HEK293 (cell line): ENCODE results near the gene TTLL1.

Experiments
- CTCF ChIA-PET: fragments of 350-600 bp; formaldehyde crosslinking; extraction: SDS; loops from one replicate; lab custom pipeline; 2021; ENCODE audit warnings: antibody characterized with exemption; lab: Yijun Ruan, JAX
- POLR2A ChIA-PET: fragments of 300-600 bp; formaldehyde crosslinking; extraction: SDS; loops from one replicate; lab custom pipeline; 2020; ENCODE audit warnings: antibody characterized with exemption, inconsistent platforms; lab: Yijun Ruan, JAX
- H3K27ac ChIP-seq: fragments of 200-500 bp; sonication (Bioruptor generic); 2 replicates; pipeline ENCODE4 v1.5.1; 2014; ENCODE audit warnings: low read depth, low read length, control low read depth, inconsistent platforms; ENCODE audit errors: extremely low read depth
- H3K36me3 ChIP-seq, 2 experiments: fragments of 200-500 bp in 1 of 2; sonication (Bioruptor generic) in 1 of 2; 1 replicate in 1 of 2; 2 replicates in 1 of 2; pipeline ENCODE4 v1.5.1; 2014 to 2017; ENCODE audit warnings: inconsistent platforms in 2 of 2, low read length in 2 of 2; ENCODE audit not compliant: control insufficient read depth in 2 of 2, insufficient read depth in 1 of 2
- H3K4me1 ChIP-seq: fragments of 200-500 bp; sonication (Bioruptor generic); 2 replicates; pipeline ENCODE4 v1.5.1; 2014; ENCODE audit warnings: mild to moderate bottlenecking, low read length, inconsistent platforms; ENCODE audit not compliant: control insufficient read depth, insufficient read depth
- H3K4me3 ChIP-seq: 2 replicates; pipeline ENCODE4 v1.5.1; 2011; ENCODE audit warnings: low read depth, mild to moderate bottlenecking, control low read depth, low read length, moderate library complexity
- H3K9me3 ChIP-seq: fragments of 200-500 bp; sonication (Bioruptor generic); 2 replicates; pipeline ENCODE4 v1.5.1; 2014; ENCODE audit warnings: low read depth, low read length, inconsistent platforms; ENCODE audit not compliant: control insufficient read depth, insufficient read depth
- ATF2 ChIP-seq: fragments of 450-650 bp; formaldehyde crosslinking; IDR thresholded peaks from 2 replicates; pipeline ENCODE4 v1.5.1; 2016; ENCODE audit warnings: missing biosample characterization, missing genetic modification characterization, low read depth
- EGR2 ChIP-seq: fragments of 450-650 bp; formaldehyde crosslinking; IDR thresholded peaks from 2 replicates; pipeline ENCODE4 v1.5.1; 2016; ENCODE audit warnings: low read depth, missing biosample characterization, missing genetic modification characterization
- GLIS1 ChIP-seq: fragments of 450-650 bp; formaldehyde crosslinking; IDR thresholded peaks from 2 replicates; pipeline ENCODE4 v1.5.1; 2016; ENCODE audit warnings: missing biosample characterization, missing genetic modification characterization
- HOXD13 ChIP-seq: sonication (generic); formaldehyde crosslinking; IDR thresholded peaks from 2 replicates; pipeline ENCODE4 v1.8.0; 2022; ENCODE audit warnings: missing genetic modification reagents, borderline replicate concordance
- KLF1 ChIP-seq: fragments of 450-650 bp; formaldehyde crosslinking; IDR thresholded peaks from 2 replicates; pipeline ENCODE4 v1.5.1; 2016; ENCODE audit warnings: missing biosample characterization, missing genetic modification characterization
- KLF17 ChIP-seq: fragments of 450-650 bp; formaldehyde crosslinking; IDR thresholded peaks from 2 replicates; pipeline ENCODE4 v1.5.1; 2016; ENCODE audit warnings: missing biosample characterization, missing genetic modification characterization
- KLF8 ChIP-seq: fragments of 450-650 bp; formaldehyde crosslinking; IDR thresholded peaks from 2 replicates; pipeline ENCODE4 v1.5.1; 2016; ENCODE audit warnings: missing biosample characterization, missing genetic modification characterization
- PRDM4 ChIP-seq: fragments of 450-650 bp; formaldehyde crosslinking; IDR thresholded peaks from 2 replicates; pipeline ENCODE4 v1.5.1; 2017; ENCODE audit warnings: missing biosample characterization, missing genetic modification characterization
- SCRT2 ChIP-seq: fragments of 450-650 bp; formaldehyde crosslinking; IDR thresholded peaks from 2 replicates; pipeline ENCODE4 v1.5.1; 2016; ENCODE audit warnings: missing biosample characterization, missing genetic modification characterization
- SP2 ChIP-seq: fragments of 450-650 bp; formaldehyde crosslinking; IDR thresholded peaks from 2 replicates; pipeline ENCODE4 v1.5.1; 2016; ENCODE audit warnings: missing biosample characterization, missing genetic modification characterization
- ZBTB21 ChIP-seq: fragments of 450-650 bp; formaldehyde crosslinking; IDR thresholded peaks from 2 replicates; pipeline ENCODE4 v1.5.1; 2017; ENCODE audit warnings: missing biosample characterization, missing genetic modification characterization
- ZFHX2 ChIP-seq: fragments of 450-650 bp; formaldehyde crosslinking; conservative IDR thresholded peaks from 2 replicates; pipeline ENCODE4 v1.5.1; 2016; ENCODE audit warnings: missing biosample characterization, missing genetic modification characterization
- ZFP69B ChIP-seq: fragments of 450-650 bp; formaldehyde crosslinking; IDR thresholded peaks from 2 replicates; pipeline ENCODE4 v1.5.1; 2016; ENCODE audit warnings: missing biosample characterization, missing genetic modification characterization
- ZIC2 ChIP-seq: fragments of 450-650 bp; formaldehyde crosslinking; IDR thresholded peaks from 2 replicates; pipeline ENCODE4 v1.5.1; 2016; ENCODE audit warnings: missing biosample characterization, missing genetic modification characterization
- ZNF138 ChIP-seq: fragments of 450-650 bp; formaldehyde crosslinking; IDR thresholded peaks from 2 replicates; pipeline ENCODE4 v1.5.1; 2016; ENCODE audit warnings: missing biosample characterization, missing genetic modification characterization, borderline replicate concordance
- ZNF18 ChIP-seq: fragments of 450-650 bp; formaldehyde crosslinking; IDR thresholded peaks from 2 replicates; pipeline ENCODE4 v1.5.1; 2016; ENCODE audit warnings: missing biosample characterization, missing genetic modification characterization
- ZNF2 ChIP-seq: fragments of 450-650 bp; formaldehyde crosslinking; IDR thresholded peaks from 2 replicates; pipeline ENCODE4 v1.5.1; 2016; ENCODE audit warnings: missing biosample characterization, missing genetic modification characterization
- ZNF23 ChIP-seq: fragments of 450-650 bp; formaldehyde crosslinking; IDR thresholded peaks from 2 replicates; pipeline ENCODE4 v1.5.1; 2016; ENCODE audit warnings: missing biosample characterization, missing genetic modification characterization, borderline replicate concordance
- ZNF341 ChIP-seq: fragments of 450-650 bp; formaldehyde crosslinking; IDR thresholded peaks from 2 replicates; pipeline ENCODE4; 2016; ENCODE audit warnings: low read depth, missing biosample characterization, missing genetic modification characterization
- ZNF596 ChIP-seq: fragments of 450-650 bp; IDR thresholded peaks from 2 replicates; pipeline ENCODE4 v1.5.0; 2018; ENCODE audit warnings: missing biosample characterization, mild to moderate bottlenecking, missing genetic modification characterization, moderate library complexity
- ZNF600 ChIP-seq: fragments of 450-650 bp; formaldehyde crosslinking; IDR thresholded peaks from 2 replicates; pipeline ENCODE4 v1.5.1; 2016; ENCODE audit warnings: missing biosample characterization, missing genetic modification characterization
- ZNF629 ChIP-seq: fragments of 450-650 bp; formaldehyde crosslinking; IDR thresholded peaks from 2 replicates; pipeline ENCODE4 v1.5.1; 2017; ENCODE audit warnings: missing biosample characterization, missing genetic modification characterization
- ZNF692 ChIP-seq: fragments of 450-650 bp; formaldehyde crosslinking; IDR thresholded peaks from 2 replicates; pipeline ENCODE4 v1.5.1; 2016; ENCODE audit warnings: missing biosample characterization, missing genetic modification characterization

The TTLL1 gene

GRCh38 chr22:43039800-43040199, 49.4 kb downstream of the TTLL1 start:
- POLR2A ChIA-PET = interaction anchor here (1.0 kb wide), 1 partner anchor 25 kb away, joined by 7 read pairs; the partner anchor contains the start of gene PACSIN2

GRCh38 chr22:43038325-43038724, 50.9 kb downstream of the TTLL1 start:
- no peaks in the 10 kb centered on the region for H3K4me1 ChIP-seq
- TF ChIP-seq PRDM4 (tag by site-specific recombination) = no peak
- TF ChIP-seq ZFHX2 (tag by site-specific recombination) = peak; percentile 46
- peak; percentile 47; the same call in 1 of the 2 replicates for TF ChIP-seq EGR2
- TF ChIP-seq, all 188 proteins: peak for 2
- H3K9me3 ChIP-seq = no peaks in the 10 kb centered on the region
- CTCF ChIA-PET = interaction anchor here (0.9 to 2.3 kb wide), 2 partner anchors 14 to 22 kb away, joined by 4 to 7 read pairs; no protein-coding TSS in a partner anchor
- POLR2A ChIA-PET = no interaction called here
- H3K36me3 ChIP-seq = no peaks in the 10 kb centered on the region
- no peak overlapping the region for H3K4me3 ChIP-seq
- H3K27ac ChIP-seq = no peak overlapping the region

More at GRCh38 chr22:43039800-43040199, 49.4 kb downstream of the TTLL1 start:
- TF ChIP-seq ZNF2 (tag by site-specific recombination) (no peak), KLF8 (0 out of 2 replicates have a peak, but pooled peaks have one; percentile 31), EGR2 (peak; percentile 85), ZNF23 (tag by site-specific recombination) (no peak), ZFHX2 (tag by site-specific recombination) (peak; percentile 81), KLF1 (tag by site-specific recombination) (peak; percentile 56), ZFP69B (tag by site-specific recombination) (peak; percentile 57), ZNF692 (tag by site-specific recombination) (peak; percentile 64), ZIC2 (tag by site-specific recombination) (0 out of 2 replicates have a peak, but pooled peaks have one; percentile 52), SCRT2 (tag by site-specific recombination) (peak; percentile 35; the same call in 1 of the 2 replicates)
- Histone ChIP-seq H3K27ac (no peak overlapping the region), H3K9me3 (no peaks in the 10 kb centered on the region), H3K4me3 (no peak overlapping the region), H3K36me3 (no peaks in the 10 kb centered on the region), H3K4me1 (no peaks in the 10 kb centered on the region)
- CTCF ChIA-PET = interaction anchor here (0.5 to 2.5 kb wide), 5 partner anchors 11 to 143 kb away, joined by 3 to 10 read pairs (median 3); no protein-coding TSS in a partner anchor

GRCh38 chr22:43036282-43036829, 52.8 kb downstream of the TTLL1 start:
- Histone ChIP-seq H3K36me3 (no peaks in the 10 kb centered on the region), H3K9me3 (no peaks in the 10 kb centered on the region), H3K27ac (no peak overlapping the region), H3K4me3 (no peak overlapping the region), H3K4me1 (no peaks in the 10 kb centered on the region)
- TF ChIP-seq ZNF138 (no peak), ZNF596 (tag by site-specific recombination) (no peak), ZNF341 (tag by site-specific recombination) (peak; percentile 68), ZNF600 (tag by site-specific recombination) (no peak), ZBTB21 (peak; percentile 88), HOXD13 (no peak), KLF17 (tag by site-specific recombination) (peak; percentile 87), ATF2 (tag by site-specific recombination) (peak; percentile 60), ZIC2 (tag by site-specific recombination) (peak; percentile 82), KLF1 (tag by site-specific recombination) (peak; percentile 86), ZNF629 (tag by site-specific recombination) (peak; percentile 73), SP2 (tag by site-specific recombination) (0 out of 2 replicates have a peak, but pooled peaks have one; percentile 5), GLIS1 (tag by site-specific recombination) (peak; percentile 89), ZNF18 (tag by site-specific recombination) (peak; percentile 53)
- CTCF ChIA-PET = interaction anchor here (0.7 to 1.3 kb wide), 7 partner anchors 15 to 118 kb away, joined by 3 to 4 read pairs (median 3); no protein-coding TSS in a partner anchor
- POLR2A ChIA-PET = no interaction called here
